ENCODE measurements around the gene SLC17A7.

Gene SLC17A7

DNA sequence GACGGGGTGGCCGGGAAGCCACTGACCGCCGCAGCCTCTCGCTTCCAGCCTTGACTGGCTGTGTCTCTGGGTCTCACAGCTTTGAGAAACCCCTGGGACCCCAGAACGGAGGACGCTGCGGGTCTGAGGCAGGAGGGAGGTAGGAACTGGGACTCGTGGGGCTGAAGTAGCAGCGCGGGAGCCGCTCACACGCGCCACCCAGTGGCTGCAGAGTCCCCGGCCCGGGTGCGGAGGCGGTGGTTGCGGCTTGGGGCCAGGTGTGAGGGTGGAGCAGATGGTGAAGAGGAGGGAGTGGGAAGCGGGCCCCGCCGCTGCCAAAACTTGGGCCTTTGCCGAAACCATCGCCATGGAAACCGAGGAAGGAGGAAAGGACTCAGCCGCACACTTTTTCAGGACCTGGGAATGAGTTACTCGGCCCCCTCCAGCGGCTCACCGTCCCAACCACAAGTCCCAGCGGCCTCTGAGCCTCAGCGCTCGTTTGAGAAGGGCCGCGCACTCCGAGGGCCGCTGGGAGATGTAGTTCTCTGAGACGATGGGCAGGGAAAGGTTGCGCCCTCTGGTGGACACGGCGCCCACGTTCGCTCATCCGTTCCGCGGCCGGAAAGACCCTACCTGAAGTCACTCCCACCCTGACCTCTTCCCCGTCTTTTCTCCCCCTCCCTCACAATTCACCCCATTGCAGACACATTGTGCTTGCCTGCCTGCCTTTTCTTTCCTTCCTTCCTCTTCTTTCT, 2.2 kb upstream of the SLC17A7 start:
- Histone ChIP-seq H3K9ac (ENCODE audit: low read length) (peak overlapping the region; percentile 66), H3K4me3 (ENCODE audit: low read length) (peak overlapping the region; percentile 82), H3K27ac (ENCODE audit: low read length) (0 out of 2 replicates have a peak overlapping the region, but pooled peaks have one; percentile 7), H3K4me2 (ENCODE audit: low read length) (peak overlapping the region; percentile 74), H3K9me3 (ENCODE audit: insufficient read depth, low read length) (no peaks in the 10 kb centered on the region), H4K20me1 (ENCODE audit: insufficient read depth, low read length) (no peaks in the 10 kb centered on the region), H3K36me3 (replicated peaks; ENCODE audit: low read depth, low read length) (peaks cover 22% of the 10 kb centered on the region), H3K4me1 (ENCODE audit: low read length) (peaks cover 4% of the 10 kb centered on the region; the same call in 1 of the 2 replicates), H3K79me2 (ENCODE audit: low read length) (no peaks in the 10 kb centered on the region), H2AFZ (ENCODE audit: low read depth, low read length) (peak overlapping the region; percentile 87), H3K27me3 (ENCODE audit: low read depth, low read length) (peaks cover 31% of the 10 kb centered on the region)
- no peak for TF ChIP-seq EZH2phosphoT487 (IDR thresholded peaks at IDR 0.05; ENCODE audit: low read depth)
- TF ChIP-seq, protein P1, sequence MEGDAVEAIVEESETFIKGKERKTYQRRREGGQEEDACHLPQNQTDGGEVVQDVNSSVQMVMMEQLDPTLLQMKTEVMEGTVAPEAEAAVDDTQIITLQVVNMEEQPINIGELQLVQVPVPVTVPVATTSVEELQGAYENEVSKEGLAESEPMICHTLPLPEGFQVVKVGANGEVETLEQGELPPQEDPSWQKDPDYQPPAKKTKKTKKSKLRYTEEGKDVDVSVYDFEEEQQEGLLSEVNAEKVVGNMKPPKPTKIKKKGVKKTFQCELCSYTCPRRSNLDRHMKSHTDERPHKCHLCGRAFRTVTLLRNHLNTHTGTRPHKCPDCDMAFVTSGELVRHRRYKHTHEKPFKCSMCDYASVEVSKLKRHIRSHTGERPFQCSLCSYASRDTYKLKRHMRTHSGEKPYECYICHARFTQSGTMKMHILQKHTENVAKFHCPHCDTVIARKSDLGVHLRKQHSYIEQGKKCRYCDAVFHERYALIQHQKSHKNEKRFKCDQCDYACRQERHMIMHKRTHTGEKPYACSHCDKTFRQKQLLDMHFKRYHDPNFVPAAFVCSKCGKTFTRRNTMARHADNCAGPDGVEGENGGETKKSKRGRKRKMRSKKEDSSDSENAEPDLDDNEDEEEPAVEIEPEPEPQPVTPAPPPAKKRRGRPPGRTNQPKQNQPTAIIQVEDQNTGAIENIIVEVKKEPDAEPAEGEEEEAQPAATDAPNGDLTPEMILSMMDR (IDR thresholded peaks at IDR 0.05; ENCODE audit: low read depth, low read length) = peak; percentile 89

DNA sequence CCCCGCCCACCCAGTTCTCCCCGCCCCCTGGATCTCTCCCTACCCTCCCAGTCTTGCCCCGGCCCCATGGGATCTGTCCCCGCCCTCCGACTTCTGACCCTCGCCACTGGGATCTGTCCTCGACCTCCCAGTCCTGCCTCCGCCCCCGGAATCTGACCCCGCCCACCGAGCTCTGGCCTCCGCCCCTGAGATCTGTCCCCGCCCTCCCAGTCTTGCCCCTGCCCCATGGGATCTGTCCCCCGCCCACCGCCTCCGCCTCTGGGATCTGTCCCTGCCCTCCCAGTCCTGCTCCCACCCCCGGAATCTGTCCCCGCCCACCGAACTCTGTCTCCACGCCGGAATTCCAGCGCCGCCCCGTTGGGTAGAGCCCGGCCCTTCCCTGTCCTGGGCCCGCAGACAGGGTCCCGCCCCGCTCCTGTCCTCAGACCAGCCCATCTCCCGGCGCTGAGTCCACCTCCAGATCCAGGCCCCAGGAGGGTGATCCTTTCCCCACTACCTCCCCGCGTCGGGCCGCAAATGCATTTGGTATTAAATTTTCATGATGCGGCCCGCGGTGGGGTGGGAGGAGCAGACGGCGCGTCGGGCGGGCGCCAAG, 1.5 kb upstream of the SLC17A7 start:
- H3K36me3 ChIP-seq (replicated peaks; ENCODE audit: low read depth, low read length) = peaks cover 16% of the 10 kb centered on the region
- H3K9ac ChIP-seq (ENCODE audit: low read length) = peak overlapping the region; percentile 66
- no peaks in the 10 kb centered on the region for H3K9me3 ChIP-seq (ENCODE audit: insufficient read depth, low read length)
- H3K79me2 ChIP-seq (ENCODE audit: low read length) = no peaks in the 10 kb centered on the region
- peaks cover 38% of the 10 kb centered on the region for H3K27me3 ChIP-seq (ENCODE audit: low read depth, low read length)
- peak overlapping the region; percentile 74 for H3K4me2 ChIP-seq (ENCODE audit: low read length)
- TF ChIP-seq EZH2phosphoT487 (IDR thresholded peaks at IDR 0.05; ENCODE audit: low read depth) = no peak
- TF ChIP-seq, protein P1 (IDR thresholded peaks at IDR 0.05; ENCODE audit: low read depth, low read length) = no peak
- peak overlapping the region; percentile 82 for H3K4me3 ChIP-seq (ENCODE audit: low read length)
- no peaks in the 10 kb centered on the region for H4K20me1 ChIP-seq (ENCODE audit: insufficient read depth, low read length)
- 0 out of 2 replicates have a peak overlapping the region, but pooled peaks have one; percentile 7 for H3K27ac ChIP-seq (ENCODE audit: low read length)
- peaks cover 4% of the 10 kb centered on the region; the same call in 1 of the 2 replicates for H3K4me1 ChIP-seq (ENCODE audit: low read length)
- peak overlapping the region; percentile 87 for H2AFZ ChIP-seq (ENCODE audit: low read depth, low read length)

DNA sequence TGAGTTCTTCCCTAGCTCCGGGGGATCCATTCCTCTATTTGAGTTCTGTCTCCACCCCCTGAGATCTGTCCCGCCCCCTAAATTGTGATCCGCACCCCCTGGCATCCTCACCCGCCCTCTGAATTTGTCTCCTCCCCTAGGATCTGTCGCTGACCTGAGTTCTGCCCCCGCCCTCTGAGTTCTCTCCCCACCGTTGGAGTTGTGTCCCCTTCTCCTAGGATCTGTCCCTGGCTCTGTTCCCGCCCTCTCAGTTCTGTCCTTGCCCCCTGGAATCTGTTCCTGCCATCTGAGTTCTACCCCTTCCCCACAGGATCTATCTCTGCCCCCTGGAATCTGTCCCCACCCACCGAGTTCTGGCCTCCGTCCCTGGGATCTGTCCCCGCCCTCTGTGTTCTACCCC, 1.0 kb upstream of the SLC17A7 start:
- Histone ChIP-seq H3K4me1 (ENCODE audit: low read length) (peaks cover 4% of the 10 kb centered on the region; the same call in 1 of the 2 replicates), H3K9ac (ENCODE audit: low read length) (peak overlapping the region; percentile 66; the same call in 1 of the 2 replicates), H3K9me3 (ENCODE audit: insufficient read depth, low read length) (no peaks in the 10 kb centered on the region), H3K4me2 (ENCODE audit: low read length) (peak overlapping the region; percentile 74), H3K27me3 (ENCODE audit: low read depth, low read length) (peaks cover 43% of the 10 kb centered on the region), H2AFZ (ENCODE audit: low read depth, low read length) (no peak overlapping the region), H3K36me3 (replicated peaks; ENCODE audit: low read depth, low read length) (peaks cover 11% of the 10 kb centered on the region), H4K20me1 (ENCODE audit: insufficient read depth, low read length) (no peaks in the 10 kb centered on the region), H3K27ac (ENCODE audit: low read length) (no peak overlapping the region), H3K79me2 (ENCODE audit: low read length) (no peaks in the 10 kb centered on the region), H3K4me3 (ENCODE audit: low read length) (peak overlapping the region; percentile 82)
- TF ChIP-seq EZH2phosphoT487 (IDR thresholded peaks at IDR 0.05; ENCODE audit: low read depth) = no peak
- TF ChIP-seq, protein P1 (IDR thresholded peaks at IDR 0.05; ENCODE audit: low read depth, low read length) = no peak

DNA sequence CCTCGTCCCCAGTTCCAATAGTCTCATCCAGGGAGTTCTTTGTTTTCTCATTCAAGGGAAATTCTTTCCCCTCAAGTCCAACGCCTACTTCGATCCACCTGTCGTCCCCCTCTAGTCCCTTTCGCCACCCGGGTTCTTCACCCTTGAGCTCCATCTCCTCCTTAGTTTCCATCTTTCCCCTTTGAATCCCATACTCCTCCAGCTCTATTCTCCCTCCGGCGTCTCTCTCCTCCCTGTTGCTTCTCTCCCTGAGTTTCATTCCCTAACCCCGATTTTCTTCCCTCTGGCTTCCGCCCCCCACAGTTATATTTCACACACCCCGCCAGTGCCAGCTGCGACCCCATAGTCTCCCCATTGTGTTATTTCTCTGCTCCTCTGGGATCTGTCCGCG, 628 bp upstream of the SLC17A7 start:
- Histone ChIP-seq H3K27me3 (ENCODE audit: low read depth, low read length) (peaks cover 45% of the 10 kb centered on the region), H3K4me2 (ENCODE audit: low read length) (peak overlapping the region; percentile 74; the same call in 1 of the 2 replicates), H3K4me3 (ENCODE audit: low read length) (peak overlapping the region; percentile 82), H3K27ac (ENCODE audit: low read length) (no peak overlapping the region), H3K36me3 (replicated peaks; ENCODE audit: low read depth, low read length) (peaks cover 7% of the 10 kb centered on the region), H3K9ac (ENCODE audit: low read length) (no peak overlapping the region), H2AFZ (ENCODE audit: low read depth, low read length) (no peak overlapping the region), H4K20me1 (ENCODE audit: insufficient read depth, low read length) (no peaks in the 10 kb centered on the region), H3K4me1 (ENCODE audit: low read length) (peaks cover 4% of the 10 kb centered on the region; the same call in 1 of the 2 replicates), H3K79me2 (ENCODE audit: low read length) (no peaks in the 10 kb centered on the region), H3K9me3 (ENCODE audit: insufficient read depth, low read length) (no peaks in the 10 kb centered on the region)
- TF ChIP-seq EZH2phosphoT487 (IDR thresholded peaks at IDR 0.05; ENCODE audit: low read depth) = no peak
- TF ChIP-seq, protein P1 (IDR thresholded peaks at IDR 0.05; ENCODE audit: low read depth, low read length) = no peak
